Hepatocyte (in vitro differentiated cells): ENCODE data around the gene NUP43.

Source experiments
- CTCF ChIP-seq: fragments of 200-600 bp; sonication (generic); IDR thresholded peaks from 2 replicates; pipeline ENCODE4 v1.5.1; 2016; ENCODE audit warnings: antibody characterized with exemption, mild to moderate bottlenecking; ENCODE audit not compliant: poor library complexity
- EZH2 ChIP-seq: fragments of 200-600 bp; sonication (generic); IDR thresholded peaks from 2 replicates; pipeline ENCODE4 v1.6.1; 2016; ENCODE audit warnings: antibody characterized with exemption, mild to moderate bottlenecking, borderline replicate concordance

- TF ChIP-seq CTCF (no peak), EZH2 (no peak)
Measured at GRCh38 chr6:149761438-149761837, 15.1 kb upstream of the NUP43 start.
